Measurements from ENCODE around the gene PNRC1.

The PNRC1 gene

GRCh38 chr6:89131599-89131998 lies 51.0 kb downstream of the PNRC1 start:
- Histone ChIP-seq H3K36me3 (ENCODE audit: control insufficient read depth, insufficient read depth, low read length) (no peaks in the 10 kb centered on the region), H3K4me3 (replicated peaks; ENCODE audit: low read depth, low read length) (no peak overlapping the region), H3K27me3 (replicated peaks; ENCODE audit: control insufficient read depth, insufficient read depth, low read length) (no peaks in the 10 kb centered on the region)
- DNase-seq (ENCODE audit: extremely low read depth, insufficient read length), result no peak
- no peak for TF ChIP-seq CTCF (IDR thresholded peaks at IDR 0.05; ENCODE audit: insufficient read depth, low read length, poor library complexity, severe bottlenecking)

- H3K27me3 ChIP-seq (replicated peaks; ENCODE audit: control insufficient read depth, insufficient read depth, low read length), result no peaks in the 10 kb centered on the region
- no peak for DNase-seq (ENCODE audit: extremely low read depth, insufficient read length)
- H3K4me3 ChIP-seq (replicated peaks; ENCODE audit: low read depth, low read length), result no peak overlapping the region
- no peak for TF ChIP-seq CTCF (IDR thresholded peaks at IDR 0.05; ENCODE audit: insufficient read depth, low read length, poor library complexity, severe bottlenecking)
- no peaks in the 10 kb centered on the region for H3K36me3 ChIP-seq (ENCODE audit: control insufficient read depth, insufficient read depth, low read length)
Observed at GRCh38 chr6:89132057-89132456, 51.5 kb downstream of the PNRC1 start.

DNA sequence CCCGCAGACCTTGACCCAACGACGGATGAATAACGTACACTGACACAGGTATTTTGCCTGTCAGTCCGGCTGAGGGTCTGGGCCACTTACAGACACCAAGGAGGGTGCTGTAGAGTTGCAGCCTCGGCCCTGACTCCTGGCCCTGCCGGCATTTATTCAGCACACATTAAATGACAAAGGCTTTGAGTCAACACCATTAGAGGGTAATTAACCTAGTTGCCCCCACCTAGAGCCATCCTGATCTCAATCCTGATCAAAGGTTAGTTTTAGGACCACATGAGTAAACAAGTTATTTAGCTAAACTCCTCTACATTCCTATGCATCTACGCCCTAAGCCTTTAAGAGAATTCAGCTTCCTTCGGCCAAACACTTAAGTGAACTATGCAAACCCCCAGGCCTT lies 53.4 kb downstream of the PNRC1 start:
- TF ChIP-seq CTCF (IDR thresholded peaks at IDR 0.05; ENCODE audit: insufficient read depth, low read length, poor library complexity, severe bottlenecking), result no peak
- no peaks in the 10 kb centered on the region for H3K36me3 ChIP-seq (ENCODE audit: control insufficient read depth, insufficient read depth, low read length)
- H3K4me3 ChIP-seq (replicated peaks; ENCODE audit: low read depth, low read length), result no peak overlapping the region
- DNase-seq (ENCODE audit: extremely low read depth, insufficient read length), result no peak
- H3K27me3 ChIP-seq (replicated peaks; ENCODE audit: control insufficient read depth, insufficient read depth, low read length), result no peaks in the 10 kb centered on the region

- Histone ChIP-seq H3K27me3 (replicated peaks; ENCODE audit: control insufficient read depth, insufficient read depth, low read length) (no peaks in the 10 kb centered on the region), H3K36me3 (ENCODE audit: control insufficient read depth, insufficient read depth, low read length) (no peaks in the 10 kb centered on the region), H3K4me3 (replicated peaks; ENCODE audit: low read depth, low read length) (no peak overlapping the region)
- TF ChIP-seq CTCF (IDR thresholded peaks at IDR 0.05; ENCODE audit: insufficient read depth, low read length, poor library complexity, severe bottlenecking), result no peak
- no peak for DNase-seq (ENCODE audit: extremely low read depth, insufficient read length)
Observed at GRCh38 chr6:89134723-89135122, 54.2 kb downstream of the PNRC1 start.

Data from GM06990 (cell line).